Neural cell (in vitro differentiated cells): ENCODE results near the gene PELI2. TPM values are rescaled to one million over a fixed set of nuclear protein-coding genes. Genes with fewer than 3 reads are reported as not detected.

Experiments used
- H2AFZ ChIP-seq: fragments of 200-600, 300-800 bp; sonication (generic), shearing (Covaris generic); 2 replicates; pipeline ENCODE4 v1.6.0; 2014; ENCODE audit warnings: low read depth, mild to moderate bottlenecking, antibody characterized with exemption, low read length, moderate library complexity
- H3F3A ChIP-seq: fragments of 200-600 bp; shearing (Covaris generic); 2 replicates; pipeline ENCODE4 v1.6.1; 2016; ENCODE audit warnings: mild to moderate bottlenecking, moderate library complexity, mixed read lengths, antibody characterized with exemption, low read length; ENCODE audit not compliant: insufficient read depth, poor library complexity, severe bottlenecking
- H3K27ac ChIP-seq: fragments of 200-600, 300-800 bp; sonication (generic), shearing (Covaris generic); 2 replicates; pipeline ENCODE4 v1.5.1; 2014; ENCODE audit warnings: mild to moderate bottlenecking, low read length, moderate library complexity
- H3K27me3 ChIP-seq: fragments of 300-800, 200-600 bp; sonication (generic), shearing (Covaris generic); 2 replicates; pipeline ENCODE4 v1.6.0; 2014; ENCODE audit warnings: mild to moderate bottlenecking, low read depth, low read length, moderate library complexity; ENCODE audit not compliant: insufficient read depth
- H3K36me3 ChIP-seq: fragments of 300-800, 200-600 bp; sonication (generic), shearing (Covaris generic); 2 replicates; pipeline ENCODE4 v1.5.1; 2014; ENCODE audit warnings: mild to moderate bottlenecking, antibody characterized with exemption, low read length, moderate library complexity; ENCODE audit not compliant: insufficient read depth
- H3K4me2 ChIP-seq: fragments of 300-800, 200-600 bp; sonication (generic), shearing (Covaris generic); 2 replicates; pipeline ENCODE4 v1.6.0; 2014; ENCODE audit warnings: mild to moderate bottlenecking, low read length
- H3K4me3 ChIP-seq: fragments of 300-800, 200-600 bp; sonication (generic), shearing (Covaris generic); 2 replicates; pipeline ENCODE4 v1.5.1; 2014; ENCODE audit warnings: mild to moderate bottlenecking, low read length, moderate library complexity
- H3K79me2 ChIP-seq: fragments of 200-600 bp; shearing (Covaris generic); replicated peaks from 2 replicates; pipeline ENCODE4 v1.6.0; 2014; ENCODE audit warnings: mild to moderate bottlenecking, low read length, moderate library complexity; ENCODE audit not compliant: insufficient read depth
- H3K9ac ChIP-seq: fragments of 300-800, 200-600 bp; sonication (generic), shearing (Covaris generic); 2 replicates; pipeline ENCODE4 v1.6.1; 2016; ENCODE audit warnings: mild to moderate bottlenecking, low read length, mixed read lengths
- H3K9me2 ChIP-seq: fragments of 200-600 bp; shearing (Covaris generic); 2 replicates; pipeline ENCODE4 v1.6.1; 2016; ENCODE audit warnings: mild to moderate bottlenecking, low read length, mixed read lengths; ENCODE audit not compliant: insufficient read depth
- H3K9me3 ChIP-seq: fragments of 200-600, 300-800 bp; sonication (generic), shearing (Covaris generic); 2 replicates; pipeline ENCODE4 v1.6.1; 2016; ENCODE audit warnings: mild to moderate bottlenecking, mixed run types, low read length, moderate library complexity, mixed read lengths
- H4K20me1 ChIP-seq: fragments of 200-600 bp; shearing (Covaris generic); 2 replicates; pipeline ENCODE4 v1.6.1; 2016; ENCODE audit warnings: mild to moderate bottlenecking, mixed run types; ENCODE audit not compliant: insufficient read depth
- EP300 ChIP-seq: fragments of 450-650 bp; conservative IDR thresholded peaks from 2 replicates; pipeline ENCODE4 v1.6.1; 2014; ENCODE audit warnings: antibody characterized with exemption, mild to moderate bottlenecking, moderate library complexity; ENCODE audit not compliant: poor library complexity, severe bottlenecking
- EZH2 ChIP-seq: fragments of 200-600, 300-800 bp; shearing (Covaris generic), sonication (generic); IDR thresholded peaks from 2 replicates; pipeline ENCODE4 v1.6.1; 2014; ENCODE audit warnings: antibody characterized with exemption, low read length, borderline replicate concordance, mild to moderate bottlenecking; ENCODE audit not compliant: insufficient read depth, poor library complexity, severe bottlenecking
- MXI1 ChIP-seq: fragments of 450-650 bp; conservative IDR thresholded peaks from 2 replicates; pipeline ENCODE4 v1.6.1; 2014; ENCODE audit warnings: antibody characterized with exemption, mild to moderate bottlenecking; ENCODE audit not compliant: poor library complexity, severe bottlenecking
- POLR2AphosphoS5 ChIP-seq: IDR thresholded peaks from 2 replicates; pipeline ENCODE4 v1.6.1; 2012
- RAD21 ChIP-seq: fragments of 450-650 bp; conservative IDR thresholded peaks from 2 replicates; pipeline ENCODE4 v1.6.1; 2014; ENCODE audit warnings: antibody characterized with exemption, mild to moderate bottlenecking, moderate library complexity
- SMC3 ChIP-seq: fragments of 450-650 bp; conservative IDR thresholded peaks from 2 replicates; pipeline ENCODE4 v1.6.1; 2014; ENCODE audit warnings: antibody characterized with exemption, mild to moderate bottlenecking, moderate library complexity; ENCODE audit not compliant: poor library complexity
- TAF1 ChIP-seq: IDR thresholded peaks from 2 replicates; pipeline ENCODE4 v1.6.1; 2012; ENCODE audit warnings: low read depth
- polyA plus RNA-seq: library from polyadenylated mRNA; depleted of rRNA; stranded (reverse); fragments of >200 nt; gene quantifications from 2 replicates; pipeline ENCODE4 v1.2.3, GENCODE V29; 2014
- TF ChIP-seq, protein P1 (sequence below): IDR thresholded peaks from 2 replicates; pipeline ENCODE4 v1.6.1; 2012; ENCODE audit warnings: borderline replicate concordance
- TF ChIP-seq, protein P2 (sequence below): fragments of 450-650 bp; IDR thresholded peaks from 2 replicates; pipeline ENCODE4 v1.5.1; 2014; ENCODE audit warnings: antibody characterized with exemption, mild to moderate bottlenecking, moderate library complexity; ENCODE audit not compliant: poor library complexity, severe bottlenecking

Gene PELI2
- polyA plus RNA-seq, 1 donor from 2014 or later: 5.3 TPM

DNA sequence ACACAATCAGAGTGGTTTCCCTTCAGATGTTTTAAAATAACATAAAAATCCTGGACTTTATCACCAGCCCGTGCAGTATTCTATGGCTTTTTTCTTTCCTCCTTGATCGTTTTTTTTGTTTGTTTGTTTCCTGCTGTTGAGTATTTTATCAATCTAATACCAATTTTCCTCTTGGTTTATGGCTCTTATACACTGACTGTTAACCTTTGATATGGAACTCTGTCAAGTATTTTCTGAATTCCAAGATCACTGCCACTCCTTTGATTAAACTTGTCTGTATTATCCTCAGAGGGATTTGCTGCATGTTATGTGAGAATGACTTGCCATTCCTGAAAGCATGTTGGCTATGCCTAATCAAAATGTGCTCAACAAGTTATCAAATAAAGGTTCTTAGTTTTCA is 88.4 kb downstream of the PELI2 start:
- H3F3A ChIP-seq: no peaks in the 10 kb centered on the region
- no peaks in the 10 kb centered on the region for H3K9me2 ChIP-seq
- H3K9ac ChIP-seq: no peak overlapping the region
- TF ChIP-seq, protein P1, sequence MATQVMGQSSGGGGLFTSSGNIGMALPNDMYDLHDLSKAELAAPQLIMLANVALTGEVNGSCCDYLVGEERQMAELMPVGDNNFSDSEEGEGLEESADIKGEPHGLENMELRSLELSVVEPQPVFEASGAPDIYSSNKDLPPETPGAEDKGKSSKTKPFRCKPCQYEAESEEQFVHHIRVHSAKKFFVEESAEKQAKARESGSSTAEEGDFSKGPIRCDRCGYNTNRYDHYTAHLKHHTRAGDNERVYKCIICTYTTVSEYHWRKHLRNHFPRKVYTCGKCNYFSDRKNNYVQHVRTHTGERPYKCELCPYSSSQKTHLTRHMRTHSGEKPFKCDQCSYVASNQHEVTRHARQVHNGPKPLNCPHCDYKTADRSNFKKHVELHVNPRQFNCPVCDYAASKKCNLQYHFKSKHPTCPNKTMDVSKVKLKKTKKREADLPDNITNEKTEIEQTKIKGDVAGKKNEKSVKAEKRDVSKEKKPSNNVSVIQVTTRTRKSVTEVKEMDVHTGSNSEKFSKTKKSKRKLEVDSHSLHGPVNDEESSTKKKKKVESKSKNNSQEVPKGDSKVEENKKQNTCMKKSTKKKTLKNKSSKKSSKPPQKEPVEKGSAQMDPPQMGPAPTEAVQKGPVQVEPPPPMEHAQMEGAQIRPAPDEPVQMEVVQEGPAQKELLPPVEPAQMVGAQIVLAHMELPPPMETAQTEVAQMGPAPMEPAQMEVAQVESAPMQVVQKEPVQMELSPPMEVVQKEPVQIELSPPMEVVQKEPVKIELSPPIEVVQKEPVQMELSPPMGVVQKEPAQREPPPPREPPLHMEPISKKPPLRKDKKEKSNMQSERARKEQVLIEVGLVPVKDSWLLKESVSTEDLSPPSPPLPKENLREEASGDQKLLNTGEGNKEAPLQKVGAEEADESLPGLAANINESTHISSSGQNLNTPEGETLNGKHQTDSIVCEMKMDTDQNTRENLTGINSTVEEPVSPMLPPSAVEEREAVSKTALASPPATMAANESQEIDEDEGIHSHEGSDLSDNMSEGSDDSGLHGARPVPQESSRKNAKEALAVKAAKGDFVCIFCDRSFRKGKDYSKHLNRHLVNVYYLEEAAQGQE: no peak
- TF ChIP-seq, protein P2, sequence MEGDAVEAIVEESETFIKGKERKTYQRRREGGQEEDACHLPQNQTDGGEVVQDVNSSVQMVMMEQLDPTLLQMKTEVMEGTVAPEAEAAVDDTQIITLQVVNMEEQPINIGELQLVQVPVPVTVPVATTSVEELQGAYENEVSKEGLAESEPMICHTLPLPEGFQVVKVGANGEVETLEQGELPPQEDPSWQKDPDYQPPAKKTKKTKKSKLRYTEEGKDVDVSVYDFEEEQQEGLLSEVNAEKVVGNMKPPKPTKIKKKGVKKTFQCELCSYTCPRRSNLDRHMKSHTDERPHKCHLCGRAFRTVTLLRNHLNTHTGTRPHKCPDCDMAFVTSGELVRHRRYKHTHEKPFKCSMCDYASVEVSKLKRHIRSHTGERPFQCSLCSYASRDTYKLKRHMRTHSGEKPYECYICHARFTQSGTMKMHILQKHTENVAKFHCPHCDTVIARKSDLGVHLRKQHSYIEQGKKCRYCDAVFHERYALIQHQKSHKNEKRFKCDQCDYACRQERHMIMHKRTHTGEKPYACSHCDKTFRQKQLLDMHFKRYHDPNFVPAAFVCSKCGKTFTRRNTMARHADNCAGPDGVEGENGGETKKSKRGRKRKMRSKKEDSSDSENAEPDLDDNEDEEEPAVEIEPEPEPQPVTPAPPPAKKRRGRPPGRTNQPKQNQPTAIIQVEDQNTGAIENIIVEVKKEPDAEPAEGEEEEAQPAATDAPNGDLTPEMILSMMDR: no peak
- TF ChIP-seq EP300 (no peak), TAF1 (no peak), RAD21 (no peak), POLR2AphosphoS5 (no peak), EZH2 (no peak), MXI1 (no peak), SMC3 (no peak)
- no peaks in the 10 kb centered on the region for H3K27me3 ChIP-seq
- H3K79me2 ChIP-seq: peaks cover 20% of the 10 kb centered on the region
- H3K4me3 ChIP-seq: no peak overlapping the region
- no peak overlapping the region for H3K27ac ChIP-seq
- no peaks in the 10 kb centered on the region for H4K20me1 ChIP-seq
- H2AFZ ChIP-seq: no peak overlapping the region
- no peaks in the 10 kb centered on the region for H3K9me3 ChIP-seq
- H3K4me2 ChIP-seq: no peak overlapping the region
- no peaks in the 10 kb centered on the region for H3K36me3 ChIP-seq

DNA sequence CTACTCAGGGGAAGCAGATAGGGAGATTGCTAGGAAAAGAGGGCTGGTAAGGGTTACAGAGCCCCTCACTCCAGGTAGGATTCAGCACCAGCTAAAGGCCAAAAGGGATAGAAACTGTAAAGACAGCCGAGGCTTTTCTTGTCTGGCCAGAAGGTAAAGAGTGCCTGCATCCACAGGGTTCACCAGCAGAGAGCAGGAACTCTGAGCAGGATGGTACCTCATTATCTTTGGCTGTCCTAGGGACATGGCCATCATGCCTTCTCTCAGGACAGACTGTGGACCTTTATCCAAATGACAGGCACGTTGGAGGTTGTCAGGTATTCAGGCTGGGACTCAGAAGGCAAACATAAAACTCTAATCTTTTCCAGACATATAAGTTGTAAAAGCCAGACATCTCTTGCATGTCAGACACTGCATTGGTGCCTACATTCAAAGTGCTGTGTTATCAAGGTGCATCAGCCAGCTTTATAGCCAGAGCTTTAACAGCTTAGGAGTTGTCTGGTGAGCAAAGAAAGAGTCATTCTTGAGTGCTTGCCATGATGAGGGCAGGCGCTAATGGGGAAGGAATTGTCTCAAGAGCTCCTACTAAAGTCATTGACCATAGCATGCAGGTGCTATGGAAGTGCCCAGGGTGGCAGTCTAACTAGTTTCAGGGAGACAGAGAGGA is 89.5 kb downstream of the PELI2 start:
- Histone ChIP-seq H3K79me2 (peaks cover 20% of the 10 kb centered on the region), H3K9me3 (no peaks in the 10 kb centered on the region), H3K27ac (no peak overlapping the region), H3K36me3 (no peaks in the 10 kb centered on the region), H3F3A (no peaks in the 10 kb centered on the region), H3K9me2 (no peaks in the 10 kb centered on the region), H3K4me3 (no peak overlapping the region), H3K9ac (no peak overlapping the region), H3K4me2 (no peak overlapping the region), H4K20me1 (no peaks in the 10 kb centered on the region), H2AFZ (no peak overlapping the region), H3K27me3 (no peaks in the 10 kb centered on the region)
- TF ChIP-seq SMC3 (no peak), EZH2 (no peak), POLR2AphosphoS5 (no peak), TAF1 (no peak), MXI1 (no peak), RAD21 (no peak), EP300 (no peak)
- TF ChIP-seq, protein P1: no peak
- TF ChIP-seq, protein P2: no peak
